ENCODE measurements around the gene ITGB2.

ITGB2 gene

DNA sequence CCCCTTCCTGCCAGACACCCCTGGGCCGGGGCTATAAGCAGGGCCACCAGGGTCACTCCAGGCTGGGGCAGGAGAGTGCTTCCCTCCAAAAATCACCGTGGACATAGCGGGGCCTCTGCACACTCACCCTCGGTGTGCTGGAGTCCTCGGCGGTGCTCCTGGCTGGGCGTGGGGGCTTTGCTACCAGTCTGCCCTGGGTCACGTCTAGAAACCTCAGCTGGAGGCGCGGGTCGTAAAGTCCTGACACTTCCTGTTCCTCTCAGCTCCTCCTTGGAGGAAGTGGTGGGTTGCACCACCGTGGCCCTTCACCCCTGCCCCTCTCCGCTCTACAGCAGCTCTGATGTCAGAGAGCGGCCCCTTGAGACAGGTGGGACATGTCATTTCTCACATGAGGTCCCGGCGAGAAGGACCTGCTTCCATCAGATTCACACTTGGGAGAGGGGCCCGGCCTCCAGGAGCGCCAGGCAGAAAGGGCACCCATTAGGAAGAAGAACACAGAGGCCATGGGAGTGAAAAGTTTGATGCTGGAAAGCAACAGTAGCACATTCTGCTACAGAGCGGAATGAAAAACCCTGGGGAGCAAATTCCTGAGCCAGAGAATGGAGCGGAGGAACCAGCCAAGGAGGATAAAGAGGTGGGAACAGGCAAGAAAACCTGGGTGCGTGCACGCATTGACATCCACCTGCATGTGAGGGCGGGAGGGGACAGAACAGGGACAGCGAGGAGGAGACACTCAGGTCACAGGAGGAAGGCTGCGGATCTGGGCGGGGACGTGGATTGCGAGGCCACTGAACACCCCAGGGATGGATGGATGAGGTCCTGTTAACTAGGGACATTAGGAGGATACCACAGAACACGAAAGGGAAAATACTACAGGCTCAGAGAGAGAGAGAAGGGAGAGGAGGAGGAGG, at the start of gene ITGB2:
Gene ITGB2, minus strand, starts transcription at position 206 of the 911 bp plus-strand sequence. CDS start 10,117 bp downstream, outside the sequence.
- DNase-seq: no peak

- DNase-seq: no peak
Measured at GRCh38 chr21:44969931-44970755, 49.4 kb upstream of the ITGB2 start.

DNA sequence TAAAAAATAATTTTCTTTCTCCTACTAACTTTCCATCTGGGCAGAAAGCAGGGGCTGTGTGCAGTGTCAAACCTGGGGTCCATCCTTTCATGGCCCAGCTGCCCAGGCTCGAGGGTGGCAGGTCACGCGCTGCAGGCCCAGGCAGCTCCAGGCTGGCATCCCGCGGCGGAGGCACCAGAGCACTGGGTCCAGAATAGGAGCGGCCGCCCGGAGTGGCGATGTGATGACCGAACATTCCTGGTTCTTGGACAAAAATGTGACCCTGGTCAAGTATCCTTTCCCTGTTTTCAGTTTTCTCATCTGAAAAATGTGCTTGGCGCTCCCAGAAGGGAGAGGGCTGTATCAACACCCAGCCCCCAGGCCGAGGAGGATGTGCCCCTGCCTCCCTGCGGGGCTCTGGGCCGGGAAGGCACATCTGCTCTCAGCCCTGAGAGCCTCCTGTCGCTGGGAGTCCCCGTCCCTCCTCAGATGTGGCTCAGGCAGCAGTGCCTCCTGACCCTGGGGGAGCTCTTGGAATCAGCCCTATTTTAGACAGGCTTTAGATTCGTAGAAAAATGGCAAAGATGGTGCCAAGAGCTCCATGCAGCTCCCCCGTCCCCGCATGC, 48.5 kb upstream of the ITGB2 start:
- no peak for DNase-seq

- no peak for DNase-seq
Measured at GRCh38 chr21:44967082-44968047, 46.7 kb upstream of the ITGB2 start.

DNA sequence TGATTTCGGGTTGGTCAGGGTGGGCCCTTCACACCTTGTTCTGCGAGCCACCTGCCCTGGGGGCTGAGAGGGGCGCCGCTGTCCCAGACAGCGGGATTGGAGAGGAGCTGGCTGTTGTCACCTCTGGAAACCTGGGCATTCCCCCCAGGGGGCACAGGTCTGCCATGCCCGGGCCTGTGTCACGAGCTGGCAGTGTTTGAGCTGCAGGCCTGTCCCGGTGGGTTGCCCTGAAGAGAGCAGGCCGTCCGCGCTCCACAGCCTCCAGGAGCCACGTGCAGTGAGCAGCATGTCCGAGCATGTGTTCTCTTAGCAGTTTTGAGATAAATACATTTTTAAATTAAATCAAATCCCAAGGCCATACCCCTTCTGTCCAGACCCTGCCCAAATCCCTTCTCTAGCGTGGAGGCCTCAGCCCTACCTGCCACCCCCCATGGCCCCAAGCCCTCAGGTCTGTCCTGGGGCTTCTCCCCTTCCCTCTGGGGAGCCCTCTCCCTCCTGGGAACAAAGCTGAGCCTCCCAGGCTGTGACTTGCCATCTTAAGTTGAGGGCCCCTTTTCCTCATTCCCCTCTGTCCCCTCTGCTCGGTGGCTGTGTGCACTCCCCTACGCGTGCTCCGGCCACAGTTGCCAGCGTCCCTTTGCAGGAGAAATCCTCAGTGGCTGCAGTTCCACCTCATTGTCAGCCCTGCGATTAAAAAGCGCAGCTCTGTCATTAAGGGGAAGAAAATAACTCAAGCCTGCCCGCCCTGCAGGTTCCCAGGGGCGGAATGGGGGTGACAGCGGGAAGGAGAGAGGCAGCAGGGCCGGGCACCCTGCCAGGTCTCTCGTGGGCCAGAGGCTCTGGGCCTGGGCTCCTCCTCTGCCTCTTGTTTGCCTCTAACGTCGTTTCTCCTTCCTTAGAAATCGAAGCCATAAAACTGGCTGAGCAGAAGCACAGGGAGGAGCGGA, 45.7 kb upstream of the ITGB2 start:
- DNase-seq: no peak

DNA sequence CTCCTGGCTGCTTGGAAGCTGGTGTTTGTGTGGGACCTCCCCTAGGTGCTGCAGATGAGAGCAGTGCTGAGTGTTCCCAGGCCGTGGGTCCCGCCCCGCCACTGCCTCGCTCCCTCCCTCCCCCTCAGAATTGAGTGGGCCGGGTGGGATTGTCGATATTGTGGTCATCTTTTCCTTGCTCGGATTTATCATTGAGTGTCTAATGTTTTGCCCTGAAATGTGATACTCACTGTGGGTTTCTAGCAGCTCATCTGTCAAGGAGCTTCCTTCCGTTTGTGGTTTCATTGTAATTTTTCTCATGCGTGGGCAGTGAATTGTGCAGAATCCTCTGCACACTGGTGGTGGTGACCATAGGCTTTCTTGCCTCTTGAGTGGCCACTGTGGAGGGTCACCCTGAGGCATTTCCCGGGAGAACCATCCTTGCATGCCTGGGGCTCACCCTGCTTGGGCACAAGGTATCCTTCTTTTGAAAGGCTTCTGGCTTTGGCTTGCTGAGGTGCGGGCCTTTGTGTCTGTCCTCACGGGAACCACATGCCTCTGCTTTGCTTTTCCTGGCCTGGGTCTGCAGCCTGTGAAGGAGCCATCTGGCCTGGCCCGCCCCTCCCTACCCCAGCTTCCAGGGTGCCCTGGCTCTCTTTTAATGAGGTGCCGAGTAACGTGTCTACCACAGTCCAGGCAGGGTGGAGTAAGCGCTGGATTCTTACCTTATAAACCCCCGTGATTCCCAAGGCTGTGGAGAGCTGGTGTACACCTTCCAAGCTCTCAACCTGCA, 44.7 kb upstream of the ITGB2 start:
- DNase-seq: no peak

DNA sequence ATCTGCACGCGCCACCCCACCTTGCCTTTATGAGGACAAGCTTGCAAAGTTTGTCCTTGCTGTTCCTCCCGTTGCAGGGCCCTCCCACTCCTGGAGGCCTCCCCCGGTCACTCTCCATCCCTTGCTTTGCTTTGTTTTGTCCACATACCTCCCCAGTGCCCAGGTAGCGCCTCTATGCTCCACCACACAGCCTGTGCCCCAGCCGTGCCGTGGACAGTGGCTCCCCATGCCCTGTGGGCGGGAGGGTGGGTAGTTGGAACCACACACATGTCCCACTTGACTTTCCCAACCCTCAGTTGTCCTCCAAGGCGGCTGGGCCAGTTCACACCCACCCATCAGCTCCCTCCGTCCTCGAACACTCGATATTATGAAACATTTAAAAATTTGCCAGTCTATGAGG, 43.7 kb upstream of the ITGB2 start:
- DNase-seq: no peak

DNA sequence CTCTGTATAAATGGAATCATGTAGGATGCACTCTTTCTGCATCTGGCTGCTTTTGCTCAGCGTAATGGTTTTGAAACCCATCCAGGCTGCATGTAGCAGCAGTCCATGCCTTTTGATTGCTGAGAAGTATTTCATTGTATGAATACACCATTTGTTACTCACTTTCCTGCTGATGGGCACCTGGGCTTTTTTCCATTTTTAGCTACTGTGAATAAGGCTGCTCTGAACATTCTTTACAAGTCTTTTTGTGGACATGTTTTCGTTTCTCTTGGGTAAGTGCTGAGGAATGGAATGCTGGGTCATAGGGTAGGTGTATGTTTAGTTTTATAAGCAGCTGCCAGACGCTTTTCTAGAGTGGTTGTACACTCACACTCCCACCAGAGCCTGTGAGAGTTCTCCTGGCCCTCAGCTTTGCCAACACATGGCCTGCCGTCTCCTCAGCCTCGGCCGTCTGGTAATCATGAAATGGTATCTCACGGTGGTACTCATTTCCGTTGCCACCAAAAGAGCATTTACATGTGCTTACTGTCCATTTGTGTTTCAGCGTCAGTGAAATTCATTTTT, 41.8 kb upstream of the ITGB2 start:
- DNase-seq: no peak

DNA sequence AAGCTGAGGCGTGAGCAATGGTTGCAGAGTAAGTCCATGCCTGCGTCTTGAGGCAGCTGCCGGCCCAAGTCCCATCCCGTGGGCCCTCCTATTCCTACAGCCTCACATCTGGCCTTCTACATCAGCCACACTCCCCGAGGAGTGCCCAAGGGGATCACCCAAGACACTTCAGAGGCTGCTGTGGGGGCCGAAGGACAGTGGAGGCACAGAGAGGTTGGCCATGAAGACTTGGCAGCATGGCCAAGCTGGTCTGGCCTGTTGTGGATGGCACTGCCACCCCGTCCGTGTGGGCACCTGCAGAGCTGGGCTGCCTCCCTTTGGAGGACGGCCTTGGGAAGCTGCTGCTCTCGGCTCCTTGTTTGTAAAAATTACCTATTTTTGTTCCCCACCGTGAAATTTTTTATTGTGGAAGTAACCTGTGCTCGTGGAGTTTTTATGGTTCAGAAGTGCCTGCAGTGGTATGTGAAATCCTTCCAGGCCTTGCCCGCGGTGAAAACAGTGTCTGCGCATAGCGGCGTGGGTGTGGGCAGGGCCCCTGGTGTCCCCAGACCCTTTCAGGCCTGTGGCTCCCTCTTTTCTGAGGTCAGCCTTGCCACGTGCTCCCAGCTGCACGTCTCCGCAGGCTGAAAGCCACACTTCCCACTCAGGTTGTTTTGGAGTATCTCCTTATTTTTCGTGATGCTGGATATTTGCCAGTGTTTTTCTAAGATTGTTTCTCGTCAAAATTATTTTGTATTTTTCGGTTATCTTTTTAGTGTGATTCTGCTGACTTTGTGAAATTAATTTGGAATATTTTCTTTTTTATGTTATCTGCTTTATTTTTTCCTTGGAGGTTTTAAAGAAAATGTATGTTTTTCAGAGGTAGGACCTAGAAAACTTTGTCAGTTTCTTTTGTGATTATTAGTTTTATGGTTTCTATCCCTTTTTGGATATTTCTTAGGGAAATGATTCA, 39.7 kb upstream of the ITGB2 start:
- DNase-seq: no peak

GRCh38 chr21:44959376-44960091, 38.8 kb upstream of the ITGB2 start:
- no peak for DNase-seq

DNA sequence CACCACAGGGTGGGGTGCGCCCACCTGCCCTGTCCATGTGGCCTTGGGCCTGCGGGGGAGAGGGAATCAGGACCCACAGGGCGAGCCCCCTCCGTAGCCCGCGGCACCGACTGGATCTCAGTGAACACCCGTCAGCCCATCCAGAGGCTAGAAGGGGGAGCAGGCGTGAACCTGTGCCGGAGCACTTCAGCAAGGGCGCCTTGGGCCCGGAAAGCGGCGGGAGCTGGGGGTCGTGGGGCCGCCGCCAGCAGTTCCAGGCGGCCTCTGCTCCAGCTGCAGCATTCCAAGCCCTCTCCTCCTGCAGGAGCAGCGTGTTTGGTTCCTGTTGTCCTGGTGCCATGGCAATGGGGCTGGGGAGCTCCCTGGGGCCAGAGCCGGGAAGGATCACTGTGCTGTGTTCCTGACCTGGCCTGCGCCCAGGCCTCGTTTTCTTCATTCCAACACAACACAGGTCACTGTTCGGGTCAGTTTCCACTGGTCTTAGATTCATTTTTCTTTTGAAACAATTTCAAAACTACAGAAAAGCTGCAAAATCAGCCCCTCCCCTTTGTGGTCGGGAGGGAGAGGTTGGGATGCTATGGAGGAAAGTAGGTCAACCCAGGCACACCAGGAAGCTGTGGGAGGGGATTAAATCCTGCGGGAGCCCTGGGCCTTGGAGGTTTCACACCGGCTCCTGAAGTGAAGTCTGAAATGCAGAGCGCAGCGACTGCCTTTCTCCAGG, 37.9 kb upstream of the ITGB2 start:
- no peak for DNase-seq

GRCh38 chr21:44957901-44958451, 37.3 kb upstream of the ITGB2 start:
- DNase-seq: no peak

- DNase-seq: no peak
Measured at GRCh38 chr21:44957047-44957831, 36.5 kb upstream of the ITGB2 start.

DNA sequence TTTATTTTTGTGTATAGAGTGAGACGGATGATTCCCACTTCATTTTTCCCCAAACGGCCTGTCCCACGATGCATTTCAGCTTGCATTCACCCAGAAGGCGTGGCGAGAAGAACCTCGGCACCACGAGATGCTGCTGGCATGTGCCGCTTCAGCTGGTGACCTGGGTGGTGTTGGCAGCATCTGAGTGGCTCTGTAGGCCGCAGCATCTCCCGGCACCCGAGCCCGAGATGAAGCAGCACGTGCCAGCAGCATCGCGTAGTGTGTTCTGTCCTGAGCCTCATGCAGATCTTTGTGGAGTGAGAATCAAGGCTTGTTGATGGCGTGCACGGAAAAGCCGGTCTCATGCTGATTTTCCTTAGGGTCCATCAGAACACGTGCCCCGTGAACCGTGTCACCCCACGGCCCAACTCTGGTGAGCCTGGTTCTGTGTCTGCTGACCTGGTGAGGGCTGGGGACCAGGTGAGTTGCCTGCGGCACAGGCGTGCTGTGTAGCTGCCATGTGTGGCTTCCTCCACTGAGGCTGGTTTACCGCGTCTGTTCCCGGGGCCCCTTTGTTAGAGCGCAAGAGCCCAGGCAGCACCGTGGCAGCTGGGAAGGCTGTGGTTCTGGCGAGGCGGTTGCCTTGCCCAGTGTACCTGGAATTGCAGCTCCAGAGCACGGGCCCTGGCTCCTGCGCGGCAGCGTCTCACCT, 35.8 kb upstream of the ITGB2 start:
- DNase-seq: no peak

DNA sequence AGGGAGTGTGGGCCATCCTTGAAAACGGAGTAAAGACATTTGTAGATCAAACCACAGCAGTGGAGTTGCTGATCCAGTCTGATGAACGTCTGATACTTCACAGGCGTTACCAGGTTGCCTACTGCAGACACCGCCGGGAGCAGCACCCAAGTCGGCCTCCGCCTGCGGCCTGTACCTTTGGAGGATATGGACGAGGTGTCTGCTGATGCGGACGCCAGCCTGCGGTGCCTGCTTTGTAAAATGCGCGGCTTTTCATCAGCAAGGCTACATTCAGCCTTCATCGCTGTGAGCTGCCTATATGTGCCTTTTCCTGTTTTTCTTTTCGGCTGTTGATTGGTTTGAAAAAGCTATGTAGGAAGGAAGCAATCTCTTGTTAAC, 35.1 kb upstream of the ITGB2 start:
- DNase-seq: no peak
